Panc1 (cell line): ENCODE data around the gene ERCC2.

Experiments used
- POLR2AphosphoS5 ChIP-seq: IDR thresholded peaks from 2 replicates; pipeline ENCODE4 v1.6.1; 2012; ENCODE audit warnings: mild to moderate bottlenecking, low read depth, low read length, moderate library complexity
- SIN3A ChIP-seq: IDR thresholded peaks from 2 replicates; pipeline ENCODE4 v1.6.1; 2012; ENCODE audit warnings: low read depth, mild to moderate bottlenecking, low read length, moderate library complexity, borderline replicate concordance; ENCODE audit not compliant: insufficient read depth
- TCF7L2 ChIP-seq: IDR thresholded peaks from 2 replicates; pipeline ENCODE4 v1.6.1; 2011; ENCODE audit warnings: mild to moderate bottlenecking, low read depth, low read length, inconsistent platforms
- TF ChIP-seq, protein P1 (sequence below): fragments of 450-650 bp; IDR thresholded peaks from 2 replicates; pipeline ENCODE4 v1.5.1; 2017; ENCODE audit warnings: mild to moderate bottlenecking
- TF ChIP-seq, protein P2 (sequence below), 2 experiments: IDR thresholded peaks; 2 replicates each; pipeline ENCODE4 v1.6.1; 2011 to 2012; ENCODE audit warnings: low read depth in 2 of 2, control low read depth in 1 of 2, low read length in 1 of 2, mild to moderate bottlenecking in 1 of 2, moderate library complexity in 1 of 2; ENCODE audit not compliant: insufficient read depth in 1 of 2

GRCh38 chr19:45322744-45323281 is 47.6 kb downstream of the ERCC2 start, which contains the start of gene CKM:
- TF ChIP-seq, protein P1, sequence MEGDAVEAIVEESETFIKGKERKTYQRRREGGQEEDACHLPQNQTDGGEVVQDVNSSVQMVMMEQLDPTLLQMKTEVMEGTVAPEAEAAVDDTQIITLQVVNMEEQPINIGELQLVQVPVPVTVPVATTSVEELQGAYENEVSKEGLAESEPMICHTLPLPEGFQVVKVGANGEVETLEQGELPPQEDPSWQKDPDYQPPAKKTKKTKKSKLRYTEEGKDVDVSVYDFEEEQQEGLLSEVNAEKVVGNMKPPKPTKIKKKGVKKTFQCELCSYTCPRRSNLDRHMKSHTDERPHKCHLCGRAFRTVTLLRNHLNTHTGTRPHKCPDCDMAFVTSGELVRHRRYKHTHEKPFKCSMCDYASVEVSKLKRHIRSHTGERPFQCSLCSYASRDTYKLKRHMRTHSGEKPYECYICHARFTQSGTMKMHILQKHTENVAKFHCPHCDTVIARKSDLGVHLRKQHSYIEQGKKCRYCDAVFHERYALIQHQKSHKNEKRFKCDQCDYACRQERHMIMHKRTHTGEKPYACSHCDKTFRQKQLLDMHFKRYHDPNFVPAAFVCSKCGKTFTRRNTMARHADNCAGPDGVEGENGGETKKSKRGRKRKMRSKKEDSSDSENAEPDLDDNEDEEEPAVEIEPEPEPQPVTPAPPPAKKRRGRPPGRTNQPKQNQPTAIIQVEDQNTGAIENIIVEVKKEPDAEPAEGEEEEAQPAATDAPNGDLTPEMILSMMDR: no peak
- TF ChIP-seq TCF7L2: no peak
- TF ChIP-seq, protein P2, sequence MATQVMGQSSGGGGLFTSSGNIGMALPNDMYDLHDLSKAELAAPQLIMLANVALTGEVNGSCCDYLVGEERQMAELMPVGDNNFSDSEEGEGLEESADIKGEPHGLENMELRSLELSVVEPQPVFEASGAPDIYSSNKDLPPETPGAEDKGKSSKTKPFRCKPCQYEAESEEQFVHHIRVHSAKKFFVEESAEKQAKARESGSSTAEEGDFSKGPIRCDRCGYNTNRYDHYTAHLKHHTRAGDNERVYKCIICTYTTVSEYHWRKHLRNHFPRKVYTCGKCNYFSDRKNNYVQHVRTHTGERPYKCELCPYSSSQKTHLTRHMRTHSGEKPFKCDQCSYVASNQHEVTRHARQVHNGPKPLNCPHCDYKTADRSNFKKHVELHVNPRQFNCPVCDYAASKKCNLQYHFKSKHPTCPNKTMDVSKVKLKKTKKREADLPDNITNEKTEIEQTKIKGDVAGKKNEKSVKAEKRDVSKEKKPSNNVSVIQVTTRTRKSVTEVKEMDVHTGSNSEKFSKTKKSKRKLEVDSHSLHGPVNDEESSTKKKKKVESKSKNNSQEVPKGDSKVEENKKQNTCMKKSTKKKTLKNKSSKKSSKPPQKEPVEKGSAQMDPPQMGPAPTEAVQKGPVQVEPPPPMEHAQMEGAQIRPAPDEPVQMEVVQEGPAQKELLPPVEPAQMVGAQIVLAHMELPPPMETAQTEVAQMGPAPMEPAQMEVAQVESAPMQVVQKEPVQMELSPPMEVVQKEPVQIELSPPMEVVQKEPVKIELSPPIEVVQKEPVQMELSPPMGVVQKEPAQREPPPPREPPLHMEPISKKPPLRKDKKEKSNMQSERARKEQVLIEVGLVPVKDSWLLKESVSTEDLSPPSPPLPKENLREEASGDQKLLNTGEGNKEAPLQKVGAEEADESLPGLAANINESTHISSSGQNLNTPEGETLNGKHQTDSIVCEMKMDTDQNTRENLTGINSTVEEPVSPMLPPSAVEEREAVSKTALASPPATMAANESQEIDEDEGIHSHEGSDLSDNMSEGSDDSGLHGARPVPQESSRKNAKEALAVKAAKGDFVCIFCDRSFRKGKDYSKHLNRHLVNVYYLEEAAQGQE (IDR thresholded peaks at IDR 0.05; ENCODE audit: insufficient read depth in 1 of 2, low read depth in 2 of 2, low read length in 1 of 2): no peak
- no peak for TF ChIP-seq POLR2AphosphoS5
- no peak for TF ChIP-seq SIN3A
